H9 (cell line): ENCODE data around the gene GSTT2. TPM values are rescaled to one million over a fixed set of nuclear protein-coding genes. Genes with fewer than 3 reads are reported as not detected.
"Not testable (repeated sequence)": the region's sequence is repeated elsewhere in the genome, so short reads cannot be mapped to it uniquely, and the experiment has no call there.

Experiments
- DNase-seq: peaks from one replicate; pipeline ENCODE4 v3.0.0-alpha.2; 2017
- H2AFZ ChIP-seq: one replicate; pipeline ENCODE4 v1.6.1; 2013; ENCODE audit warnings: mild to moderate bottlenecking, low read length, control low read depth, moderate library complexity
- H2AK5ac ChIP-seq: 2 replicates; pipeline ENCODE4 v1.6.1; 2013; ENCODE audit warnings: low read length, control low read depth, mixed read lengths; ENCODE audit not compliant: insufficient read length
- H2BK120ac ChIP-seq: one replicate; pipeline ENCODE4 v1.6.1; 2013; ENCODE audit warnings: low read depth, mild to moderate bottlenecking, low read length, control low read depth, inconsistent platforms; ENCODE audit not compliant: poor library complexity, severe bottlenecking
- H2BK12ac ChIP-seq: 2 replicates; pipeline ENCODE4 v1.6.1; 2013; ENCODE audit warnings: low read length, control low read depth, mixed read lengths, low read depth; ENCODE audit not compliant: insufficient read length
- H2BK15ac ChIP-seq: 2 replicates; pipeline ENCODE4 v1.6.1; 2013; ENCODE audit warnings: low read depth, low read length, control low read depth
- H2BK20ac ChIP-seq: one replicate; pipeline ENCODE4 v1.6.1; 2013; ENCODE audit warnings: low read depth, mild to moderate bottlenecking, low read length, control low read depth, inconsistent platforms; ENCODE audit not compliant: poor library complexity, severe bottlenecking
- H2BK5ac ChIP-seq: 2 replicates; pipeline ENCODE4 v1.6.1; 2013; ENCODE audit warnings: low read length, control low read depth, mixed read lengths; ENCODE audit not compliant: insufficient read length
- H3K14ac ChIP-seq: 2 replicates; pipeline ENCODE4 v1.6.1; 2013; ENCODE audit warnings: low read length, control low read depth; ENCODE audit not compliant: insufficient read depth
- H3K18ac ChIP-seq: 2 replicates; pipeline ENCODE4 v1.6.1; 2013; ENCODE audit warnings: low read depth, mild to moderate bottlenecking, mixed read lengths, low read length, control low read depth; ENCODE audit not compliant: insufficient read length
- H3K23ac ChIP-seq: 2 replicates; pipeline ENCODE4 v1.6.1; 2013; ENCODE audit warnings: low read length, control low read depth, mixed read lengths, low read depth; ENCODE audit not compliant: insufficient read length
- H3K23me2 ChIP-seq: 2 replicates; pipeline ENCODE4 v1.6.1; 2013; ENCODE audit warnings: low read depth, mild to moderate bottlenecking, mixed read lengths, low read length, control low read depth; ENCODE audit not compliant: insufficient read length, poor library complexity, severe bottlenecking
- H3K27ac ChIP-seq: 2 replicates; pipeline ENCODE4 v1.5.1; 2013; ENCODE audit warnings: low read length, control low read depth, mixed read lengths, low read depth; ENCODE audit not compliant: insufficient read length
- H3K27me3 ChIP-seq: 2 replicates; pipeline ENCODE4 v1.6.1; 2013; ENCODE audit warnings: low read length, control low read depth, inconsistent platforms; ENCODE audit not compliant: insufficient read depth
- H3K4ac ChIP-seq: 2 replicates; pipeline ENCODE4 v1.6.1; 2013; ENCODE audit warnings: low read depth, mild to moderate bottlenecking, control low read depth, inconsistent platforms, low read length, moderate library complexity
- H3K4me1 ChIP-seq: 2 replicates; pipeline ENCODE4 v1.6.1; 2013; ENCODE audit warnings: low read length, control low read depth, inconsistent platforms; ENCODE audit not compliant: insufficient read depth
- H3K4me2 ChIP-seq: 2 replicates; pipeline ENCODE4 v1.6.1; 2013; ENCODE audit warnings: low read length, control low read depth, mixed read lengths; ENCODE audit not compliant: insufficient read length, insufficient read depth
- H3K56ac ChIP-seq: 2 replicates; pipeline ENCODE4 v1.6.1; 2013; ENCODE audit warnings: low read depth, mild to moderate bottlenecking, mixed read lengths, low read length, control low read depth; ENCODE audit not compliant: insufficient read length
- H3K79me1 ChIP-seq: 2 replicates; pipeline ENCODE4 v1.6.1; 2013; ENCODE audit warnings: low read depth, mild to moderate bottlenecking, moderate library complexity, low read length, control low read depth, inconsistent platforms; ENCODE audit not compliant: insufficient read depth, poor library complexity, severe bottlenecking
- H3K79me2 ChIP-seq: 2 replicates; pipeline ENCODE4 v1.6.1; 2013; ENCODE audit warnings: low read length, control low read depth, inconsistent platforms; ENCODE audit not compliant: insufficient read depth
- H3K9ac ChIP-seq: 2 replicates; pipeline ENCODE4 v1.6.1; 2013; ENCODE audit warnings: low read length, control low read depth, mixed read lengths; ENCODE audit not compliant: insufficient read length; ENCODE audit errors: extremely low read depth
- H3K9me3 ChIP-seq: one replicate; pipeline ENCODE4 v1.6.1; 2013; ENCODE audit warnings: low read depth, low read length, inconsistent platforms; ENCODE audit not compliant: control insufficient read depth
- H3T11ph ChIP-seq: one replicate; pipeline ENCODE4 v1.6.1; 2013; ENCODE audit warnings: mild to moderate bottlenecking, low read length, control low read depth, inconsistent platforms
- H4K20me1 ChIP-seq: one replicate; pipeline ENCODE4 v1.6.1; 2013; ENCODE audit not compliant: control insufficient read depth, insufficient read length, insufficient read depth
- H4K5ac ChIP-seq: 2 replicates; pipeline ENCODE4 v1.6.1; 2013; ENCODE audit warnings: low read depth, mild to moderate bottlenecking, mixed read lengths, low read length, control low read depth; ENCODE audit not compliant: insufficient read length
- H4K8ac ChIP-seq: replicated peaks from 2 replicates; pipeline ENCODE4 v1.6.1; 2013; ENCODE audit warnings: low read length, control low read depth, mixed read lengths, low read depth; ENCODE audit not compliant: insufficient read length
- H4K91ac ChIP-seq: 2 replicates; pipeline ENCODE4 v1.6.1; 2013; ENCODE audit warnings: low read depth, mild to moderate bottlenecking, moderate library complexity, mixed read lengths, low read length, control low read depth; ENCODE audit not compliant: insufficient read length
- H3K27ac Mint-ChIP-seq, 3 experiments: 2 replicates in 2 of 3; 3 replicates in 1 of 3; pipeline ENCODE4 v1.8.0; 2020 to 2021; ENCODE audit warnings: mixed read lengths in 3 of 3, mild to moderate bottlenecking in 1 of 3, moderate library complexity in 1 of 3
- H3K27me3 Mint-ChIP-seq: 2 replicates; pipeline ENCODE4 v1.8.0; 2021; ENCODE audit warnings: low read depth, mild to moderate bottlenecking, moderate library complexity, mixed read lengths
- H3K36me3 Mint-ChIP-seq, 3 experiments: 2 replicates in 2 of 3; 3 replicates in 1 of 3; pipeline ENCODE4 v1.8.0; 2020 to 2021; ENCODE audit warnings: low read depth in 3 of 3, mixed read lengths in 3 of 3; ENCODE audit not compliant: insufficient read depth in 1 of 3
- H3K4me1 Mint-ChIP-seq, 2 experiments: 2 replicates each; pipeline ENCODE4 v1.8.0; 2020; ENCODE audit warnings: mixed read lengths in 2 of 2
- H3K4me3 Mint-ChIP-seq, 2 experiments: 2 replicates in 1 of 2; 3 replicates in 1 of 2; pipeline ENCODE4 v1.8.0; 2020 to 2021; ENCODE audit warnings: mild to moderate bottlenecking in 2 of 2, mixed read lengths in 2 of 2, moderate library complexity in 1 of 2
- H3K9me3 Mint-ChIP-seq, 2 experiments: 2 replicates in 1 of 2; 3 replicates in 1 of 2; pipeline ENCODE4 v1.8.0; 2020; ENCODE audit warnings: mild to moderate bottlenecking in 2 of 2, mixed read lengths in 2 of 2, moderate library complexity in 1 of 2
- CTCF ChIP-seq: fragments of 200-600 bp; sonication (generic); conservative IDR thresholded peaks from 3 replicates; pipeline ENCODE4 v1.8.0; 2021; ENCODE audit warnings: antibody characterized with exemption, mild to moderate bottlenecking
- WGBS: extraction: QIAGEN DNeasy Blood & Tissue Kit; methylation state at CpG from one replicate; pipeline ENCODE4 v1.1.7; 2013; ENCODE audit warnings: missing lambda C conversion rate, low lambda C conversion rate, mixed read lengths; ENCODE audit not compliant: insufficient read length; ENCODE audit errors: extremely low coverage; 5-methylcytosine and 5-hydroxymethylcytosine counted together
- total RNA-seq: library from RNA; stranded (reverse); gene quantifications from 2 replicates; pipeline ENCODE4 v1.2.1, GENCODE V29; 2021

GSTT2 gene
- total RNA-seq, 1 experiment from 2014 or later = 0.22 TPM

- Histone ChIP-seq H2BK120ac (no peak overlapping the region), H2BK12ac (no peak overlapping the region), H3K79me2 (no peaks in the 10 kb centered on the region), H3K27ac (no peak overlapping the region), H3K9me3 (no peaks in the 10 kb centered on the region), H3K4me1 (no peaks in the 10 kb centered on the region), H3K27me3 (no peaks in the 10 kb centered on the region), H2AFZ (no peak overlapping the region), H3K56ac (no peak overlapping the region), H3K79me1 (no peaks in the 10 kb centered on the region), H3K23ac (no peak overlapping the region), H3K9ac (no peak overlapping the region), H3K23me2 (no peaks in the 10 kb centered on the region), H2BK20ac (no peak overlapping the region), H3K18ac (no peak overlapping the region), H4K91ac (no peak overlapping the region), H4K5ac (no peak overlapping the region), H2BK5ac (no peak overlapping the region), H3K4ac (no peak overlapping the region), H3K4me2 (no peak overlapping the region), H3K14ac (no peak overlapping the region), H4K8ac (no peak overlapping the region), H3T11ph (no peak overlapping the region), H4K20me1 (no peaks in the 10 kb centered on the region), H2AK5ac (no peak overlapping the region), H2BK15ac (no peak overlapping the region)
- no peak for TF ChIP-seq CTCF
- no peaks in the 10 kb centered on the region for H3K36me3 Mint-ChIP-seq
- H3K27ac Mint-ChIP-seq = no peak overlapping the region
- H3K27me3 Mint-ChIP-seq = no peaks in the 10 kb centered on the region
- H3K4me3 Mint-ChIP-seq = no peak overlapping the region
- DNase-seq = no peak
- H3K4me1 Mint-ChIP-seq = 0 out of 4 replicates have a peak, but pooled peaks cover 0 to 2% of the 10 kb centered on the region in 2 experiments
- no CpG with 5 or more reads among the region's 3 CpGs for WGBS
- no peaks in the 10 kb centered on the region for H3K9me3 Mint-ChIP-seq
Observed at GRCh38 chr22:23939017-23939357, 40.9 kb upstream of the GSTT2 start.

DNA sequence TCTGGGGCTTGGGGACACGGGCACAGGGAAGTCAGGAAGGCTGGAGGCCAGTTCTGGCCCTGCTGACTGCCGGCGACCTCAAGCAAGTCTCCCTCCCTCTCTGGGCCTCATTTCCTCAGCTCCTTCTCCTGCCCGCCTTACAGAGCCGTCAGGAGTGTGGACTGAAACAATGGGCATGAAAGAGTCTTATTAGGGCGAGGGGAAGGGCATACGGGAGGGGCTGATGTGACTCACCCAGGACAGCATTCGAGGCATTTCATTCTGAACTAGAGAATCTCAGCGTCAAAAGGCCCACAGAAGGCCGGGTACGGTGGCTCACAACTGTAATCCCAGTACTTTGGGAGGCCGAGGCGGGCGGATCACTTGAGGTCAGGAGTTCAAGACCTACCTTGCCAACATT lies 39.8 kb upstream of the GSTT2 start:
- not testable (repeated sequence) for H3K4ac ChIP-seq, H3K27me3 ChIP-seq, H3K4me1 Mint-ChIP-seq, H2BK120ac ChIP-seq, H4K5ac ChIP-seq, H3K23me2 ChIP-seq, H3K14ac ChIP-seq, H3K27ac ChIP-seq, H3K9me3 ChIP-seq, H4K91ac ChIP-seq, H3K18ac ChIP-seq, H2AFZ ChIP-seq, H4K8ac ChIP-seq, H3K56ac ChIP-seq, H2BK5ac ChIP-seq, H3K23ac ChIP-seq, H4K20me1 ChIP-seq, H3K4me1 ChIP-seq, H3K4me3 Mint-ChIP-seq, H3K9me3 Mint-ChIP-seq, H3K27ac Mint-ChIP-seq, H2BK12ac ChIP-seq, H3K36me3 Mint-ChIP-seq, H3K79me2 ChIP-seq, H2BK20ac ChIP-seq, H3T11ph ChIP-seq, H3K27me3 Mint-ChIP-seq, H2AK5ac ChIP-seq, H3K79me1 ChIP-seq, H3K4me2 ChIP-seq, H3K9ac ChIP-seq, H2BK15ac ChIP-seq, DNase-seq
- no CpG with 5 or more reads among the region's 14 CpGs for WGBS
